SH-SY5Y (cell line): ENCODE measurements around the gene ZNF362.

Experiments used
- GATA2 ChIP-seq: IDR thresholded peaks from 2 replicates; pipeline ENCODE4 v1.6.1; 2011; ENCODE audit warnings: mild to moderate bottlenecking, low read depth, low read length
- GATA3 ChIP-seq: IDR thresholded peaks from 2 replicates; pipeline ENCODE4 v1.6.1; 2011; ENCODE audit warnings: low read depth, mild to moderate bottlenecking, low read length, moderate library complexity

GRCh38 chr1:33338048-33338439, 81.8 kb downstream of the ZNF362 start:
- TF ChIP-seq GATA2 (no peak), GATA3 (no peak)
